Hepatocyte (in vitro differentiated cells): ENCODE measurements around the gene ZNF496.

ENCODE experiments used
- EZH2 ChIP-seq: fragments of 200-600 bp; sonication (generic); IDR thresholded peaks from 2 replicates; pipeline ENCODE4 v1.6.1; 2016; ENCODE audit warnings: antibody characterized with exemption, mild to moderate bottlenecking, borderline replicate concordance
- EZH2phosphoT487 ChIP-seq: fragments of 200-600 bp; sonication (generic); IDR thresholded peaks from one replicate; pipeline ENCODE4 v1.6.1; 2018; ENCODE audit warnings: antibody characterized with exemption, mild to moderate bottlenecking, low read depth, moderate library complexity; ENCODE audit not compliant: unreplicated experiment, severe bottlenecking

DNA sequence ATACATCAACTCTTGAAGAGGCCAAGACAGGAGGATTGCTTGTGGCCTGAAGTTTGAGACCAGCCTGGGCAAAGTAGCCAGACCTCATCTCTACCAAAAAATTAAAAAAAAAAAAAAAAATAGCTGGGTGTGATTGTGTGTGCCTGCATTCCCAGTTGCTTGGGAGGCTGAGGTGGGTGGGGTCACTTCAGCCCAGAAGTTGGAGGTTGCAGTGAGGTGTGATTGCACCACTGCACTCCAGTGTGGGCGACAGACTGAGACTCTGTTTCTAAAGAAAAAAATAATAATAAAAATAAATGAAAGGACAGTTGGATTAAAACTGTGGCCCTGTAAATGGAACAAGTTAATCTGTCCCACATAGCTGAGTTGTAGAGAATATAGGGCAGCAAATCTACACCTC lies 18.9 kb upstream of the ZNF496 start:
- TF ChIP-seq EZH2phosphoT487: no peak
- TF ChIP-seq EZH2: no peak
